ENCODE results near the gene DTWD2. TPM values are rescaled to one million over a fixed set of nuclear protein-coding genes. Genes with fewer than 3 reads are reported as not detected.
"Not testable (repeated sequence)": the region's sequence is repeated elsewhere in the genome, so short reads cannot be mapped to it uniquely, and the experiment has no call there.

DTWD2 gene
- total and polyA plus RNA-seq, 12 donors = 1.1 to 23.6 (median 8.5) TPM

GRCh38 chr5:118956727-118957126, 31.6 kb downstream of the DTWD2 start:
- Histone ChIP-seq H3K4me3 (no peak overlapping the region), H3K36me3 (replicated peaks in 1 of 2) (no peaks in the 10 kb centered on the region), H3K9me3 (replicated peaks in 1 of 3) (no peaks in the 10 kb centered on the region), H3K4me1 (replicated peaks in 1 of 2) (no peaks in the 10 kb centered on the region), H3K27me3 (no peaks in the 10 kb centered on the region), H3K27ac (no peak overlapping the region)
- 42 to 48% (median 44%) methylated on average over 2 of the region's 2 CpGs for WGBS, 4 donors
- no peak for DNase-seq
- peak in 4 of 6 experiments; percentile 12 to 43 (median 30) for TF ChIP-seq CTCF (IDR thresholded peaks at IDR 0.05)
- TF ChIP-seq POLR2A (IDR thresholded peaks at IDR 0.05) = no peak
- intact Hi-C loops (cut with DNase I) = no loop called here

GRCh38 chr5:118953652-118954005, 34.7 kb downstream of the DTWD2 start:
- intact Hi-C loops (cut with DNase I) = no loop called here
- no peaks in the 10 kb centered on the region for H3K36me3 ChIP-seq (replicated peaks in 1 of 2)
- DNase-seq = no peak
- H3K27ac ChIP-seq = no peak overlapping the region
- no peaks in the 10 kb centered on the region for H3K4me1 ChIP-seq (replicated peaks in 1 of 2)
- TF ChIP-seq POLR2A (IDR thresholded peaks at IDR 0.05) (no peak), CTCF (IDR thresholded peaks at IDR 0.05) (no peak)
- H3K9me3 ChIP-seq (replicated peaks in 1 of 3) = no peaks in the 10 kb centered on the region
- no peaks in the 10 kb centered on the region for H3K27me3 ChIP-seq
- H3K4me3 ChIP-seq = no peak overlapping the region

GRCh38 chr5:118952992-118953651, 35.2 kb downstream of the DTWD2 start:
- intact Hi-C loops (cut with DNase I) = no loop called here

GRCh38 chr5:118952306-118952705, 36.0 kb downstream of the DTWD2 start:
- WGBS, 4 donors = 84 to 96% (median 91%) methylated on average over 4 of the region's 4 CpGs
- intact Hi-C loops (cut with DNase I); H3K27ac ChIP-seq: not testable (repeated sequence)

More at GRCh38 chr5:118952992-118953651, 35.2 kb downstream of the DTWD2 start:
- Histone ChIP-seq H3K4me1 (replicated peaks in 1 of 2) (no peaks in the 10 kb centered on the region), H3K9me3 (replicated peaks in 1 of 3) (no peaks in the 10 kb centered on the region), H3K4me3 (no peak overlapping the region), H3K27ac (no peak overlapping the region), H3K36me3 (replicated peaks in 1 of 2) (no peaks in the 10 kb centered on the region), H3K27me3 (no peaks in the 10 kb centered on the region)
- TF ChIP-seq POLR2A (IDR thresholded peaks at IDR 0.05) (no peak), CTCF (IDR thresholded peaks at IDR 0.05) (no peak)
- DNase-seq = no peak
- 61 to 90% (median 86%) methylated on average over 2 of the region's 2 CpGs for WGBS, 4 donors

GRCh38 chr5:118950354-118950753, 38.0 kb downstream of the DTWD2 start:
- H3K9me3 ChIP-seq (replicated peaks in 1 of 3); intact Hi-C loops (cut with DNase I); H3K36me3 ChIP-seq (replicated peaks in 1 of 2); H3K4me3 ChIP-seq; H3K27ac ChIP-seq; H3K4me1 ChIP-seq (replicated peaks in 1 of 2); DNase-seq; H3K27me3 ChIP-seq: not testable (repeated sequence)
- WGBS, 4 donors = 93 to 98% (median 95%) methylated on average over 7 to 9 of the region's 9 CpGs

More at GRCh38 chr5:118952306-118952705, 36.0 kb downstream of the DTWD2 start:
- H3K4me1 ChIP-seq (replicated peaks in 1 of 2); H3K36me3 ChIP-seq (replicated peaks in 1 of 2); H3K9me3 ChIP-seq (replicated peaks in 1 of 3); DNase-seq; H3K4me3 ChIP-seq; H3K27me3 ChIP-seq: not testable (repeated sequence)

Data from adrenal gland (tissue), 12 donors.